HAP-1 (cell line): Measurements from ENCODE around the gene TIMP2.

Experiments
- DNase-seq, 2 experiments: peaks; one replicate each; pipeline ENCODE4 v3.0.0-alpha.2; 2016 to 2020; ENCODE audit warnings: low spot score in 2 of 2
- H3K27me3 ChIP-seq: fragments of 250-450 bp; sonication (Bioruptor Pico); 2 replicates; pipeline ENCODE4 v1.5.1; 2020; ENCODE audit warnings: low read depth, mild to moderate bottlenecking, moderate library complexity
- H3K36me3 ChIP-seq: fragments of 250-450 bp; sonication (Bioruptor Pico); replicated peaks from 2 replicates; pipeline ENCODE4 v1.5.1; 2020; ENCODE audit warnings: mild to moderate bottlenecking
- H3K4me1 ChIP-seq: fragments of 250-450 bp; sonication (Bioruptor Pico); 2 replicates; pipeline ENCODE4 v1.5.1; 2020; ENCODE audit warnings: mild to moderate bottlenecking
- H3K4me3 ChIP-seq: fragments of 250-450 bp; sonication (Bioruptor Pico); 2 replicates; pipeline ENCODE4 v1.5.1; 2020; ENCODE audit warnings: mild to moderate bottlenecking, moderate library complexity
- H3K9me3 ChIP-seq: fragments of 250-450 bp; sonication (Bioruptor Pico); 2 replicates; pipeline ENCODE4 v1.5.1; 2020; ENCODE audit warnings: mild to moderate bottlenecking, moderate library complexity
- in situ Hi-C: fragments of 300-500 bp; cut with MboI; formaldehyde crosslinking; loops from 3 replicates; pipeline ENCODE4 v1.14.3; 2020; ENCODE audit warnings: low sequenced_read_pairs, inconsistent platforms, mixed read lengths

TIMP2 gene

DNA sequence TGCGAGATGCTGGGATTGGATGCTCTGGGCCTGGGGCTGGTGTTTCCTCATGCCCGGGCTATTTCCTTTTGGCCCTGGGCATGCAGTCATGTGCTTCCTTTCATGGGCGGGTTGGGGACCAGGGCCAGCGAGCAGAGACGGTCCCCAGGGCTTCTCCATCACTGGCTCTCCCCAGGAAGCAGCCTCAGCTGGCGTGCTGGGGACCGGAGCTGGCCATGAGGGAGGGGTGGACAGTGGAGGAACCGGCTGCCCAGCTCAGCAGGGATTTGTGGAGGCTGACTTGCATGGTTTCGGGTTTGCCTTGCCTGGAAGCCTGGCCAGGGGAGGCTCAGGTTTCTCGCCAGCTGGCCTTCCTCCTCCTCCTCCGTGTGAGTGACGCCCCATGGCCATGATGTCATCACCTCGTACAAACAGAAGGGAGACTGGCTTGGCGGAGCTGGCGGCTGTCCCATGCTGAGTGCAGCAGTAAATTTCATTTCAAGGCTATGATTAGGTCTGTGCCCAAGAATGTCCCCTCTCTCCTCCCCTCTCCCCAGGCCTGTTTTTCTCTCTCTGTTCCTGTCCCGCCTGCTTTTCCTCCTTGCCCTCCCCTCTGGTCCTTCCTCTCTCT, 8.9 kb upstream of the TIMP2 start:
- Histone ChIP-seq H3K36me3 (no peaks in the 10 kb centered on the region), H3K4me3 (no peak overlapping the region), H3K27me3 (no peaks in the 10 kb centered on the region; the same call in 1 of the 2 replicates), H3K4me1 (no peaks in the 10 kb centered on the region), H3K9me3 (no peaks in the 10 kb centered on the region)
- peak in 1 of 2 experiments; percentile 42 for DNase-seq
- in situ Hi-C loops = no loop called here

DNA sequence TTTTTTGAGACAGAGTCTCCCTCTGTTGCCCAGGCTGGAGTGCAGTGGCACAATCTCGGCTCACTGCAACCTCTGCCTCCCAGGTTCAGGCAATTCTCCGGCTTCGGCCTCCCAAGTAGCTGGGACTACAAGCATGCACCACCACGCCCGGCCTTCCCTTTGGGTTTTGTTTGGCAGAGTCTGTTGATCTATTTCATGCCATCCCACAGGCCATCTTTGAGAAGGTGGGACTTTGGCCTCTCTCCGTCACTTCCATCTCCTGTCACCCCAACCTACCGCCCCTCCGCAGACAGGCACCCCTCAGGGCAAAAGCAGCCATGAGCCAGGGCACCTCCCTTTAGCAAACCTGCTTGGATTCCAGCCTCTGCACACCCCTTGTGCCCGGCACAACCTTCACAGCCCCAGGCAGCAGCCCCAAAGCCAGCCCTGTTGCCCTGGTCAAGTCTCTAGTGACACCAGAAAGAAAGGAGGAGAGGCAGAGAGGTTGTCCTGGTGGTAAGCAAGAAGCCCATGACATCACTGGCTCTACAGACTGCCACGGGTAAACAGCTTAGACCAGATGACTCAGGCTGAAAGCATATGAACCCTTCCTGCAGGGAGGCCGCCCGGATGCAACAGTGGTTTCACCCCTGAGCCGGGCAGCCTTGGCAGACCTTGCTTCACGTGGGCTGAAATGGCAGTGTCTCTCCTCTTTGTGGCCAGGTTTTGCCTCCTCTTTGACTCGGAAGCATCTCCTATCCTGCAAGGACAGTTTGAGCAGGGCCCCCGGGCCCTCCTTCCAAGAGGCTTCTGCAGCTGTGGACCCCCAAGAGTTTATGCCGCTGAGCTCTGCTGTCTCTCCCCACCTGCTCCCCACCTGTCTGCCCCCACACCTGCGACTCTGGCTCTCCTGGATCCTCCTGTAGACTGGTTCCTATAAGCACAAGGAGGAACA, 8.1 kb upstream of the TIMP2 start:
- in situ Hi-C loops = no loop called here
- Histone ChIP-seq H3K4me1 (no peaks in the 10 kb centered on the region), H3K27me3 (no peaks in the 10 kb centered on the region; the same call in 1 of the 2 replicates), H3K4me3 (no peak overlapping the region), H3K9me3 (no peaks in the 10 kb centered on the region), H3K36me3 (no peaks in the 10 kb centered on the region)
- no peak for DNase-seq

DNA sequence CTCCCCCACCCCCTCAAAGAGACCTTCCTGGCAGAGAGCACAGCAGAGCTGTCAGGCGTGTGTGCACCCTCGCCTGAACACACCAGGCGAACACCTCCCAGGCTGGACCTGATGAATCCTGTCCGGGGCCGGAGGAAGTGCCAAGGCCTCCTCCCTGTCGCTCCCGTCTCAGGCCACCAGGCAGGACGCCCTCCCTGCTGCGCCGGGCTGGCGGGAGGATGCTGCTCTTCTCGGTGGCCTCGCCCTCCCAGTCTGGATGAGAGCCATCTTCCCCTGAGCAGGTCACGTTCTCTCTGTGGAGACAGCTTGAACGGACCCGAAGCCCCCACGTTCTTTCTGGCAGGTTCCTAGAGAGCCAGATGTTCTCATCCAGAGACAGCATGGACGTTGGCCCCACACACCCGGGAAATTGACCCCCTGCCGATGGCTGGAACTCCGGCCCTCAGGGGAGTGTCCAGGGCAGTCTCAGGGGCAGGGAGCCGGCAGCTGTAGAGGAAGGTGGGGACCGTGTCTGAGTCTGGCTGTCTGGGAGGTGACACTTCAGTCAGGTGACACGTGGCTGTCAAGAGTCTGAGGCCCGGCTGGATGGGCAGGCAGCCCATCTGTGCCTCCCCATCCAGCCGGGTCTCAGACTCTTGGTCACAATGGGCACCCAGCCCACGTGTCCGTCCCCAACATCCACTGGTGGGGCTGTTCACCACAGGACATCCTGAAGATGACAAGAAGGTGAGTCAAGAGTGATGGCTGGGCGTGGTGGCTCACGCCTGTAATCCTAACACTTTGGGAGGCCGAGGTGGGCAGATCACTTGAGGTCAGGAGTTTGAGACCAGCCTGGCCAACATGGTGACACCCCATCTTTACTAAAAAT, 5.0 kb upstream of the TIMP2 start:
- DNase-seq = no peak
- Histone ChIP-seq H3K36me3 (no peaks in the 10 kb centered on the region), H3K27me3 (no peaks in the 10 kb centered on the region; the same call in 1 of the 2 replicates), H3K9me3 (no peaks in the 10 kb centered on the region), H3K4me1 (peaks cover 3% of the 10 kb centered on the region; the same call in 1 of the 2 replicates), H3K4me3 (no peak overlapping the region)
- in situ Hi-C loops = no loop called here

DNA sequence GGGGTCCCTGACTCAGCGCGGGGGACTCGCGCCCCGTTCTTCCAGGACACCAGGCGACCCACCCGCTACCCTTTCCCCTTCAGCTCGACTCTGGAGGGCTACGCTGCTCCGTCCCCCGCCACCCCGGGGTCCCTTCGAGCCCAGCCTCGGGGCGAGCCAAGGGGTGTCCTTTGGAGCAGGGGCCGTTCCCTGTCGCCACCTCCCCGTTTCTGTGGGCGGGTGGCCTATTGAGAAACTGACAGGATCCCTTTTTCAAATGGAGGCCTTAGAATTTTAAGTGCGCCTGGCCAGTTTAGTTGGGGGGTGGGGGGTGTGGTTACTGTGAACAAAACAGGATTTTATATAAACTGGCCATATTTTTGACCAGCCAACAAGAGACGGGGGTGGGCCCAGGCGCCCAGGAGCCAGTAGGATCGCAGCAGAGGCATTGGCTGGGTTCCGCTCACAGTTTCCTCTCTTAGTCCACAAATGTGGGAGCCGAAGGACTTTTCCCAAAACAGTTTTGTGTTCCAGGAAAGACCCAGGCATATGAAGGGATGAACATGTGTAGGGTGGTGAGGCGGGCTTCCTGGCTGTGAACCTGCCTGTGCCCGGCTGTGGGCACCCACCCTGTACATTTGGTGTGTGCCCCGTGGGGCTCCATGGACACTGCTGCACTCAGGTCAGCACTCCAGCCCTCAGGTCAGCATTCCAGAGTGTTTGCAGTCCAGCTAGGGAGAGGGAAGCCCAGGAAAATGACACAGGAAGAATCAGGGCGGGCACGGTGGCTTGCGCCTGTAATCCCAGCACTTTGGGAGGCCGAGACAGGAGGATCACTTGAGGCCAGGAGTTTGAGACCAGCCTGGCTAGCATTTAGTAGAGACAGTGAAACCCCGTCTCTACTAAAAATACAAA, 722 bp upstream of the TIMP2 start:
- H3K4me1 ChIP-seq = peaks cover 8% of the 10 kb centered on the region
- DNase-seq = peak in 1 of 2 experiments; percentile 52
- H3K36me3 ChIP-seq = no peaks in the 10 kb centered on the region
- no peaks in the 10 kb centered on the region for H3K9me3 ChIP-seq
- in situ Hi-C loops = no loop called here
- H3K4me3 ChIP-seq = peak overlapping the region; percentile 27
- no peaks in the 10 kb centered on the region for H3K27me3 ChIP-seq

DNA sequence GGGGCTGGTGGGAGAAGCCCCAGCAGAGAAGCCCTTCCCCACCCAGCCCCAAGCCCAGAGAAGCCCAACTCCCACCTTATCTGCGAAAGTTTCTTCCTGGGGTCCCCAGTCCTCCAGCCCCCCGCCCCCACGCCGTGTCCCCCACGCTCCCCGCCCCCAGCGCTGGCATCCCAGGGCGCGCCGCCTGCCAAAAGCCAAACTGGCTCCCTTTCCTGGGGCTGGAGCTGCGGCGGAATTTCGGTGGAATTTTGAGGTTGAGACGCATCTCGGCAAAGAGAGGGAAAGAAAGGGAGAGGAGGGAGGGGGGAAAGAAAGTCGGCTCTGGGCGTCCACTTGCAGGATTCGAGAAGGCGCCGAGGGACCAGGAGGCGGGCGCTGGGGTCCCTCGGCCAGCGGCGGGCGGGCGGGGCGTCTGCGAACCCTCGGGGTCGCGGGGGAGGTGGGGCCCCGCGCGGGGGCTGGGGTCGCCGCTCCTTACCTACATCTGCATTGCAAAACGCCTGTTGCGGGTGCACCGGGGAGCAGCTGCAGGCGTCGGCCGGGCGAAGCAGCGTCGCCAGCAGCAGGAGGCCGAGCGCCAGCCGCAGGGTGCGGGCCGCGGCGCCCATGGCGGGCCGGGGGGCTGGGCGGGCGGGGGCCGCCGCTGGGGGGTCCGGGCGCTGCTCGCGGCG, 571 bp downstream of the TIMP2 start:
- in situ Hi-C loops = no loop called here

DNA sequence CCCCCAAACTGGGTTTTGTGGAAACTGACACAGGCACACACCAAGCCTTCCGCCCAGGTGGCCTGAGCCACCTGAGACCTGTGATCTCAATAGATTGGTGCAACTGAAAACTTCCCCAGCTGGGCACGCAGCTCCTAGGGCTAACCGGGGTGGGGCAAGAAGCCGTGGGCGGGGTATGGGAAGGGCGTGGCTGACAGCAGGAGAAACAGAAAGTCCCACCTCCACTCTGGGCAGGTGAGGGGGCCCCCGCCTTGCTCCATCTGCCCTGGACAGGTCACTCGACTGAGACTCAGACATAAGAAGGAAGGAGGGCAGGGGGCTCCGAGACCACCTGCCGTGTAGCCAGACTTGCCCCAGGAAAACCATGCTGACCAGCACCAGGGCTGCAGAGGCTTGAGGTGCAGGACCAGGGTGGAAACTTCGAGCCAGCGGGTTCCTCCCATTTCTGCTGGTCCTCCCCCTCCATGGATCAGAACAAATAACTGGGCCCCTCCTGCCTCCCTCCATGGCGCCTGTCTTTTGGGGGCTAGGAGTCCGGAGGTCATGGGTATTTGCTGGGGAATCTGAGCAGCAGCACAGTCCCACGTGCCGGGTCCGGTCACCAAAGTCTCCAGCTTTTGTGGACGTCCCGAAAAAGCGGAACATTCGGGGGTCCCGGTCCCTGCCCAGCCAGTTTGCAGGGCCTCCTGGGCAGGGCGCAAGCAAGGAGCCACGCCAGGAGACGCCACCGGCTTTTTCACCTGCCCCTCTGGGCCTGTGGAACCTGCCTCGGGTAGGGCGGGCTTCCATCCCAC, 1.3 kb downstream of the TIMP2 start:
- peaks cover 8% of the 10 kb centered on the region for H3K4me1 ChIP-seq
- H3K27me3 ChIP-seq = no peaks in the 10 kb centered on the region
- peak; percentile 26 to 75 for DNase-seq
- no peaks in the 10 kb centered on the region for H3K9me3 ChIP-seq
- H3K4me3 ChIP-seq = peak overlapping the region; percentile 34
- no peaks in the 10 kb centered on the region for H3K36me3 ChIP-seq
- in situ Hi-C loops = no loop called here

More for the DNA sequence above, 571 bp downstream of the TIMP2 start:
- Histone ChIP-seq H3K36me3 (no peaks in the 10 kb centered on the region), H3K27me3 (no peaks in the 10 kb centered on the region), H3K9me3 (no peaks in the 10 kb centered on the region), H3K4me3 (peak overlapping the region; percentile 34), H3K4me1 (peaks cover 8% of the 10 kb centered on the region)
- DNase-seq = peak; percentile 39 to 61

DNA sequence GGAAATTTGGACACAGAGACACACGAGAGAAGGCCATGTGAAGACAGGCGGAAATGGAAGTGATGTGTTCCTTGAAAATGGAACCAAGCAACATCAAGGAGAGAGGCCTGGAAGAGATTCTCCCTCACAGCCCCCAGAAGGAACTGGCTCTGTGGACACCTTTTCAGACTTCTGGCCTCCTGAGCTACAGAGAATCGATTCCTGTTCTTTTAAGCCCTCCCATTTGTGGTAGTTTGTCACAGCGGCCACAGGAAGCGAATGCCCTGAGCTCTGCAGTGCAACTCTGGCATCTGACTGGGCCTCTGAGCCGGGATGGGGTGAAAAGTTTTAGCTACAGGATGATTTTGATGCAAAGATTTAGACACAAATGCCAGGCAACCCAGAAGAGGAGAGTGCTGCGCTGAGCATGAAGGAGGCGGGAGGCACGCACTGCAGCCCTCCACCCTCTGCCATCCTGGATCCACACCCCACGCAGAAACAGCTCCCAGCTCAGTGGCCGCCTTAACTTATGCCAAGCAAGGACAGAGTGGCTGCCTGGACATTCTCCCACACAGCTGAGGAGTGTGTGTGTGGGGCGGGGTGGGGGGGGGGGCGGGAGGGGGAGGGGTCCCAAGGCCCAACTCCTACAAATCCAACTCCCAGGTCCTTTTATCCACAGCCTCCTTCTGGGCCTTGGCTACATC, 2.2 kb downstream of the TIMP2 start:
- H3K9me3 ChIP-seq = no peaks in the 10 kb centered on the region
- peaks cover 8% of the 10 kb centered on the region for H3K4me1 ChIP-seq
- H3K4me3 ChIP-seq = no peak overlapping the region
- no peaks in the 10 kb centered on the region for H3K27me3 ChIP-seq
- H3K36me3 ChIP-seq = no peaks in the 10 kb centered on the region
- in situ Hi-C loops = no loop called here
- no peak for DNase-seq

DNA sequence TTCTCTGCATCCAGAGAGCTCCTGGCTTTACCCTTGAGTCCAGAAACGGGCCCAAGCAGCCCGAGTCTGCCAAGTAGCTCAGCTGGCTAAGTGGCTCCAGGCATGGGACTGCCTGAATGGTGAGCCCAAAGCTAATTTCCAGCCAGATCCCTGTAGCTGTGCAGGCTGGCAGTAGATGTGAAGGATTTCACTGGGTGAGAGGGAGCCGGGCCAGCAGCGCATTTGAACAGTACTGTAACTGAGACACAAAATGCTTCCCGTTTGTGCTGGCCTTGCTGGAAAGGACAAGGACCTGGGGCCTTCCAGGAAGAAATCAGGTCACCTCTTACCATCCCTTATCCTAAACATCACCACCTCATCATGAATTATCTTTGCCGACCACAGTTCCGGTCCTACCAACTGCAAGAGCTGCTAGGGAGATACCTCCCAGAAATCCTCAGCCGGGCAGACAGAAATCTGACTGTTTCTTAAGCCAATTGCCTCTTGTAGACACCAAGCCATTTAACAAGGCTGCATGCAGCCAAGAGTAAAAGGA, 3.7 kb downstream of the TIMP2 start:
- Histone ChIP-seq H3K9me3 (no peaks in the 10 kb centered on the region), H3K27me3 (no peaks in the 10 kb centered on the region), H3K4me3 (no peak overlapping the region), H3K36me3 (no peaks in the 10 kb centered on the region), H3K4me1 (peaks cover 8% of the 10 kb centered on the region)
- DNase-seq = no peak
- in situ Hi-C loops = no loop called here

DNA sequence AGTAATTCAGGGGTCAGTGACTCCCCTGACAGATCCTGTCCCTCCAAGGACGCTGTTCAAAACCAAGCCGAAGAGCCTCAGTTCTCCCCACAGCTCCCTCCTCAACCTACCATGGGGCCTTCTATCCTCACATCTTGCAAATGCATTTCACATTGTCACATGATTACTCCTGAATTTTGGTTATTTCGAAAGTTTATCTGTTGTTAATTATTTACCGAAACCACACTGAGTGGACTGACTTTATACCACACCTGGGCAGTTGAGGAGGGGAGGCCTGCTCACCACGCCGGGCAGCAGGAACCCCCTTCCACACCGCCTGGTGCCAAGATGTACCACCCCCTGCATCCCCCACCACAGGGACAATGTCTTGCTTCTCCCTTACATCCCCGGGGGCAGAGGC, 4.7 kb downstream of the TIMP2 start:
- Histone ChIP-seq H3K36me3 (no peaks in the 10 kb centered on the region), H3K27me3 (no peaks in the 10 kb centered on the region), H3K4me1 (peaks cover 5% of the 10 kb centered on the region), H3K4me3 (no peak overlapping the region), H3K9me3 (no peaks in the 10 kb centered on the region)
- in situ Hi-C loops = no loop called here
- no peak for DNase-seq

DNA sequence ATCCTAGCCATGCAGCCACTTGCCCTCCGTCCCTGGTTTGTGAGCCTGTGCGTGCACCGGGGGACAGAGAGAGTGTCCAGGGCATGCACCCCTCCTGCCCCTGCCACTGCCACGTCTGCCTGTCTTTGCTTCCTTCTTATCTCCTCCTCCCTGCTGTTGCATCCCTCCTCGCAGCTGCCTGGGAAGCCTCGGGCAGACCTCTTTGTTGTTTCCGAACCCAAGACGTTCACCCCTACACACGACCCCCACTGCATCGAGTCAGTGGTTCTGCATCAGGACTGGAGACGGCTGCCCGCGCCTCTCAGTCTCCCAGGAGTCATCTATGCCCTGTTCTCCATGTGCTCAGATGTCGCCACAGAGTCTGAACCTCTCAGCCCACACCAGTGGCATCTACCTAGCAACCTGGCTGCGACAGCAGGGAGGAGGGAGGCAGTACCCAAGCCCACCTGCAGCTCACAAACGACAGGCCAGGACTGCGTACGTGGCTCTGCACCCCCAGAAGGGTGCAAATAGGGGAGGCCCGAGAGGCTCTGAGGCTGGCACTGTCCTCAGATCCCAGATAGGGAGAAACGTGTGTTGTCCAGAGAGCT, 5.2 kb downstream of the TIMP2 start:
- Histone ChIP-seq H3K9me3 (no peaks in the 10 kb centered on the region), H3K36me3 (no peaks in the 10 kb centered on the region), H3K4me1 (peaks cover 5% of the 10 kb centered on the region), H3K4me3 (no peak overlapping the region), H3K27me3 (no peaks in the 10 kb centered on the region)
- in situ Hi-C loops = no loop called here
- DNase-seq = no peak

DNA sequence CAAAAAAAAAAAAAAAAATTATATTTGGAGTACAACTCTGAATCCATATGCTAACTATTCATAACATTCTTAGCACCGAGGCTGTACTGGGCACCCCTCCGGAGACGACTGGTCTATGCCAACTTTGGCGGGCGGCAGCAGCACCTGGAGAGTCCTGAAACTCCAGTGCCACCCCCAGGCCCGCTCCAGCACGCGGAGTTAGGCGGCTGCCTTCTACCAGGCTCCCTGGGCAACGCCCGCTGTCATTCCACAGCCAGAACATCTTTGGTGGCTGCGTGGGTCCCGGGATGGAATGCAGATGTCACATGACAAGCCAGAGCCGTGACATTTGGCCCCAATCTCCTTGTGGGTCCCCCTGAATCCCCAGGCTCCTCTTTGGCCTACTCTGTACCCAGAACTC, 6.2 kb downstream of the TIMP2 start:
- DNase-seq = no peak
- in situ Hi-C loops = no loop called here

More for the DNA sequence above, 6.2 kb downstream of the TIMP2 start:
- H3K4me3 ChIP-seq = no peak overlapping the region
- H3K9me3 ChIP-seq = no peaks in the 10 kb centered on the region
- H3K36me3 ChIP-seq = no peaks in the 10 kb centered on the region
- peaks cover 3% of the 10 kb centered on the region for H3K4me1 ChIP-seq
- no peaks in the 10 kb centered on the region for H3K27me3 ChIP-seq
